SK-N-SH (cell line): ENCODE measurements around the gene GRIK5. TPM values are rescaled to one million over a fixed set of nuclear protein-coding genes. Genes with fewer than 3 reads are reported as not detected.
A peak's percentile ranks its signal among the peaks of the same experiment; 100 is the strongest.

Experiments
- CTCF ChIA-PET: fragments of 300-600, 350-600 bp; formaldehyde crosslinking; extraction: SDS; loops from one replicate; lab custom pipeline; 2021; lab: Yijun Ruan, JAX
- POLR2A ChIA-PET: fragments of 350-600 bp; sonication (Branson Sonifier 250); formaldehyde crosslinking; extraction: SDS; loops from one replicate; lab custom pipeline; 2020; ENCODE audit warnings: antibody characterized with exemption, inconsistent platforms; lab: Yijun Ruan, JAX
- DNase-seq: peaks from one replicate; pipeline ENCODE4 v3.0.0; 2012
- H2AFZ ChIP-seq: fragments of 200-600 bp; sonication (generic); 2 replicates; pipeline ENCODE4 v1.8.1; 2016; ENCODE audit warnings: antibody characterized with exemption, mild to moderate bottlenecking, low read depth
- H3F3A ChIP-seq: fragments of 200-600 bp; sonication (generic); replicated peaks from 2 replicates; pipeline ENCODE3; 2016; ENCODE audit warnings: antibody characterized with exemption, mild to moderate bottlenecking; ENCODE audit not compliant: insufficient read depth
- H3K27ac ChIP-seq, 2 experiments: fragments of 200-500 bp in 1 of 2; fragments of 200-600 bp in 1 of 2; sonication (Bioruptor generic) in 1 of 2; sonication (generic), shearing (Covaris generic) in 1 of 2; 2 replicates each; pipeline versions ENCODE4 v1.5.1 to v1.6.1; 2014 to 2016; ENCODE audit warnings: low read depth in 2 of 2, inconsistent platforms in 1 of 2, low read length in 1 of 2, mild to moderate bottlenecking in 1 of 2, mixed read lengths in 1 of 2
- H3K27me3 ChIP-seq: fragments of 200-600 bp; sonication (generic), shearing (Covaris generic); 2 replicates; pipeline ENCODE4 v1.6.1; 2016; ENCODE audit warnings: mixed run types; ENCODE audit not compliant: insufficient read depth
- H3K36me3 ChIP-seq, 2 experiments: fragments of 200-500 bp in 1 of 2; fragments of 200-600 bp in 1 of 2; sonication (Bioruptor generic) in 1 of 2; sonication (generic) in 1 of 2; replicated peaks in 1 of 2; 2 replicates each; pipeline versions ENCODE3 to v1.5.1; 2014 to 2016; ENCODE audit warnings: low read length in 1 of 2, mild to moderate bottlenecking in 1 of 2; ENCODE audit not compliant: insufficient read depth in 2 of 2, control insufficient read depth in 1 of 2
- H3K4me1 ChIP-seq, 2 experiments: fragments of 200-500 bp in 1 of 2; fragments of 200-600 bp in 1 of 2; sonication (Bioruptor generic) in 1 of 2; sonication (generic), shearing (Covaris generic) in 1 of 2; 2 replicates each; pipeline versions ENCODE4 v1.5.1 to v1.6.1; 2014 to 2016; ENCODE audit warnings: low read depth in 1 of 2, low read length in 1 of 2, mixed run types in 1 of 2; ENCODE audit not compliant: insufficient read depth in 2 of 2, control insufficient read depth in 1 of 2
- H3K4me2 ChIP-seq: fragments of 200-600 bp; sonication (generic), shearing (Covaris generic); 2 replicates; pipeline ENCODE4 v1.6.1; 2017; ENCODE audit warnings: mixed run types
- H3K4me3 ChIP-seq, 2 experiments: fragments of 200-500 bp in 1 of 2; fragments of 200-600 bp in 1 of 2; sonication (Bioruptor generic) in 1 of 2; sonication (generic), shearing (Covaris generic) in 1 of 2; 2 replicates each; pipeline versions ENCODE4 v1.5.1 to v1.8.1; 2014 to 2016; ENCODE audit warnings: low read depth in 2 of 2, inconsistent platforms in 1 of 2, low read length in 1 of 2, mild to moderate bottlenecking in 1 of 2, mixed read lengths in 1 of 2, moderate library complexity in 1 of 2
- H3K79me2 ChIP-seq: fragments of 200-600 bp; sonication (generic); 2 replicates; pipeline ENCODE4 v1.8.1; 2017; ENCODE audit warnings: mild to moderate bottlenecking; ENCODE audit not compliant: insufficient read depth
- H3K9ac ChIP-seq: fragments of 200-600 bp; sonication (generic); 2 replicates; pipeline ENCODE4 v1.6.1; 2017; ENCODE audit warnings: mixed run types
- H3K9me2 ChIP-seq: fragments of 200-600 bp; sonication (generic); 2 replicates; pipeline ENCODE4 v1.6.1; 2017; ENCODE audit warnings: mixed run types
- H3K9me3 ChIP-seq: fragments of 200-600 bp; sonication (generic); 2 replicates; pipeline ENCODE4 v1.6.1; 2017; ENCODE audit warnings: mixed run types, mild to moderate bottlenecking, moderate library complexity
- H4K20me1 ChIP-seq: fragments of 200-600 bp; sonication (generic); 2 replicates; pipeline ENCODE4 v1.6.1; 2017; ENCODE audit warnings: mild to moderate bottlenecking, mixed run types; ENCODE audit not compliant: insufficient read depth
- CHD2 ChIP-seq: fragments of 150-350 bp; IDR thresholded peaks from 2 replicates; pipeline ENCODE4 v1.6.1; 2018; ENCODE audit warnings: low read length; ENCODE audit not compliant: partially characterized antibody
- FOXJ3 ChIP-seq: sonication (generic); formaldehyde crosslinking; IDR thresholded peaks from 2 replicates; pipeline ENCODE4 v1.5.1; 2020; ENCODE audit warnings: mild to moderate bottlenecking, missing genetic modification reagents
- NFIC ChIP-seq: IDR thresholded peaks from 2 replicates; pipeline ENCODE4 v1.4.0; 2012; ENCODE audit warnings: borderline replicate concordance
- NRF1 ChIP-seq: IDR thresholded peaks from 2 replicates; pipeline ENCODE4 v1.6.1; 2012; ENCODE audit warnings: low read depth, mild to moderate bottlenecking, low read length
- RFX5 ChIP-seq: IDR thresholded peaks from 2 replicates; pipeline ENCODE4 v1.6.1; 2012; ENCODE audit warnings: mild to moderate bottlenecking, improper control_type of control experiment, low read length
- SMC3 ChIP-seq: IDR thresholded peaks from 2 replicates; pipeline ENCODE4 v1.6.1; 2012; ENCODE audit warnings: low read depth, low read length, improper control_type of control experiment
- WGBS: methylation state at CpG from one replicate; pipeline ENCODE4 v1.1.6; 2017; ENCODE audit warnings: low lambda C conversion rate; 5-methylcytosine and 5-hydroxymethylcytosine counted together
- polyA plus RNA-seq, 3 experiments: library from polyadenylated mRNA; depleted of rRNA; stranded (reverse); fragments of >200 nt; gene quantifications; 2 replicates each; pipeline ENCODE4 v1.2.3, GENCODE V29; 2012
- TF ChIP-seq, protein P1 (sequence below): IDR thresholded peaks from 2 replicates; pipeline ENCODE4 v1.4.0; 2012; ENCODE audit warnings: low read depth, borderline replicate concordance
- TF ChIP-seq, protein P2 (sequence below): IDR thresholded peaks from 2 replicates; pipeline ENCODE4 v1.6.1; 2012; ENCODE audit warnings: mild to moderate bottlenecking, low read depth, low read length, moderate library complexity

GRIK5 gene
- polyA plus RNA-seq, 1 of the 3 experiments (the other 2 are of a cell fraction), result 2.4 TPM

DNA sequence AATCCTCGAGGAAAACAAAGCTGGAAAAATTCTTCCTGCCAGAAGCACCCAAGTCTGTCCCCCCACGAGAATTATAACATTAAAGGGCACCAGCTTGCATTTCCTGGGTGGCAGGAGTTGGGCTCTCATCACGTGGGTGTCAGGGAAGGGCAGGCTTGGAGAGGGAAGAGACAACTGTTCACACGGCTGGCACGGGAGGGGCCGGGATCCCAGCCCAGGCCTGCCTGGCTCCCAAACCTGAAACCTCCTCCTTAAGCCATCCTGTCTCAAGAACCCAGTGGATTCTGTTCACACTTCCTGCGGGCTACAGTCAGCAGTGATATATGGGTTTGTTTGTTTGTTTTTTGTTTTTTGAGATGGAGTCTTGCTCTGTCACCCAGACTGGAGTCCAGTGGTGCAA lies 12.2 kb downstream of the GRIK5 start:
- Histone ChIP-seq H2AFZ (no peak overlapping the region), H3K9me3 (no peaks in the 10 kb centered on the region), H3K4me1 (peaks cover 0 to 13% of the 10 kb centered on the region in 2 experiments; a peak in 1 of 4 replicates), H3K27ac (no peak overlapping the region), H3K79me2 (no peaks in the 10 kb centered on the region), H3K4me3 (no peak overlapping the region), H3K36me3 (no peaks in the 10 kb centered on the region), H3F3A (no peaks in the 10 kb centered on the region), H3K4me2 (no peak overlapping the region), H3K9ac (no peak overlapping the region), H4K20me1 (no peaks in the 10 kb centered on the region), H3K9me2 (no peaks in the 10 kb centered on the region), H3K27me3 (no peaks in the 10 kb centered on the region)
- ChIA-PET CTCF (interaction anchor here (0.9 to 1.3 kb wide), 4 partner anchors 23 to 59 kb away, joined by 3 to 4 read pairs (median 3); no protein-coding TSS in a partner anchor), POLR2A (no interaction called here)
- TF ChIP-seq NRF1, result no peak
- no peak for TF ChIP-seq SMC3
- TF ChIP-seq CHD2, result no peak
- no peak for TF ChIP-seq RFX5
- TF ChIP-seq FOXJ3 (CRISPR knock-in tag), result no peak
- no peak for TF ChIP-seq NFIC
- WGBS, result 75% methylated on average over 7 of the region's 7 CpGs
- DNase-seq, result no peak

DNA sequence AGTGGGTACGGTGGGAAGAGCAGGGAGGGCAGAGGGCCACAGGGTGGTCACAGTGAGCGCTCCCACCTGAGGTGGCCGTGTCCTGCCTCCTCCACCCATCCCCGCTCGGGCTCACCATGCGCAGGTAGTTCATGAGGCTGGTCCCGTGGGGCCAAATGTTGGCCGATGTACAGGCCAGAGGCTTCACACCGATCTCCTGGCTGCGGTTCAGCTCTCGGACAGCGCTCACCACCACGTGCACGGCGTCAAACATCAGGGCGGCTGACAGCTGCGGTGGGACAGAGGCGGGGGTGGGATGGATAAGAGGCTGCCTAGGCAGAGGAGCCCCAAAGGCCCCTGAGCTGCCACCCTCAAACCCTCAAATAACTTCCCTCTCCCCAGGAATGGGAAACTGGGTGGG lies 15.8 kb downstream of the GRIK5 start:
- Histone ChIP-seq H3K27me3 (no peaks in the 10 kb centered on the region), H3K4me3 (no peak overlapping the region), H3K79me2 (no peaks in the 10 kb centered on the region), H3K27ac (no peak overlapping the region), H3K36me3 (no peaks in the 10 kb centered on the region), H3K9ac (no peak overlapping the region), H4K20me1 (no peaks in the 10 kb centered on the region), H3K9me2 (no peaks in the 10 kb centered on the region), H3F3A (no peaks in the 10 kb centered on the region), H3K4me1 (peaks cover 0 to 22% of the 10 kb centered on the region in 2 experiments; a peak in 1 of 4 replicates), H2AFZ (no peak overlapping the region), H3K4me2 (no peak overlapping the region), H3K9me3 (no peaks in the 10 kb centered on the region)
- ChIA-PET POLR2A (no interaction called here), CTCF (no interaction called here)
- WGBS, result 83% methylated on average over 15 of the region's 18 CpGs
- DNase-seq, result no peak
- TF ChIP-seq, protein P1, sequence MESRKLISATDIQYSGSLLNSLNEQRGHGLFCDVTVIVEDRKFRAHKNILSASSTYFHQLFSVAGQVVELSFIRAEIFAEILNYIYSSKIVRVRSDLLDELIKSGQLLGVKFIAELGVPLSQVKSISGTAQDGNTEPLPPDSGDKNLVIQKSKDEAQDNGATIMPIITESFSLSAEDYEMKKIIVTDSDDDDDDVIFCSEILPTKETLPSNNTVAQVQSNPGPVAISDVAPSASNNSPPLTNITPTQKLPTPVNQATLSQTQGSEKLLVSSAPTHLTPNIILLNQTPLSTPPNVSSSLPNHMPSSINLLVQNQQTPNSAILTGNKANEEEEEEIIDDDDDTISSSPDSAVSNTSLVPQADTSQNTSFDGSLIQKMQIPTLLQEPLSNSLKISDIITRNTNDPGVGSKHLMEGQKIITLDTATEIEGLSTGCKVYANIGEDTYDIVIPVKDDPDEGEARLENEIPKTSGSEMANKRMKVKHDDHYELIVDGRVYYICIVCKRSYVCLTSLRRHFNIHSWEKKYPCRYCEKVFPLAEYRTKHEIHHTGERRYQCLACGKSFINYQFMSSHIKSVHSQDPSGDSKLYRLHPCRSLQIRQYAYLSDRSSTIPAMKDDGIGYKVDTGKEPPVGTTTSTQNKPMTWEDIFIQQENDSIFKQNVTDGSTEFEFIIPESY, result no peak
- TF ChIP-seq, protein P2, sequence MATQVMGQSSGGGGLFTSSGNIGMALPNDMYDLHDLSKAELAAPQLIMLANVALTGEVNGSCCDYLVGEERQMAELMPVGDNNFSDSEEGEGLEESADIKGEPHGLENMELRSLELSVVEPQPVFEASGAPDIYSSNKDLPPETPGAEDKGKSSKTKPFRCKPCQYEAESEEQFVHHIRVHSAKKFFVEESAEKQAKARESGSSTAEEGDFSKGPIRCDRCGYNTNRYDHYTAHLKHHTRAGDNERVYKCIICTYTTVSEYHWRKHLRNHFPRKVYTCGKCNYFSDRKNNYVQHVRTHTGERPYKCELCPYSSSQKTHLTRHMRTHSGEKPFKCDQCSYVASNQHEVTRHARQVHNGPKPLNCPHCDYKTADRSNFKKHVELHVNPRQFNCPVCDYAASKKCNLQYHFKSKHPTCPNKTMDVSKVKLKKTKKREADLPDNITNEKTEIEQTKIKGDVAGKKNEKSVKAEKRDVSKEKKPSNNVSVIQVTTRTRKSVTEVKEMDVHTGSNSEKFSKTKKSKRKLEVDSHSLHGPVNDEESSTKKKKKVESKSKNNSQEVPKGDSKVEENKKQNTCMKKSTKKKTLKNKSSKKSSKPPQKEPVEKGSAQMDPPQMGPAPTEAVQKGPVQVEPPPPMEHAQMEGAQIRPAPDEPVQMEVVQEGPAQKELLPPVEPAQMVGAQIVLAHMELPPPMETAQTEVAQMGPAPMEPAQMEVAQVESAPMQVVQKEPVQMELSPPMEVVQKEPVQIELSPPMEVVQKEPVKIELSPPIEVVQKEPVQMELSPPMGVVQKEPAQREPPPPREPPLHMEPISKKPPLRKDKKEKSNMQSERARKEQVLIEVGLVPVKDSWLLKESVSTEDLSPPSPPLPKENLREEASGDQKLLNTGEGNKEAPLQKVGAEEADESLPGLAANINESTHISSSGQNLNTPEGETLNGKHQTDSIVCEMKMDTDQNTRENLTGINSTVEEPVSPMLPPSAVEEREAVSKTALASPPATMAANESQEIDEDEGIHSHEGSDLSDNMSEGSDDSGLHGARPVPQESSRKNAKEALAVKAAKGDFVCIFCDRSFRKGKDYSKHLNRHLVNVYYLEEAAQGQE, result 0 out of 2 replicates have a peak, but pooled peaks have one; percentile 42
